HepG2 (cell line): ENCODE measurements around the gene CEP104. TPM values are rescaled to one million over a fixed set of nuclear protein-coding genes. Genes with fewer than 3 reads are reported as not detected.

Experiments used
- GTF3A ChIP-seq: sonication (generic); formaldehyde crosslinking; conservative IDR thresholded peaks from 2 replicates; pipeline ENCODE4 v1.4.0; 2020; ENCODE audit warnings: mild to moderate bottlenecking, missing genetic modification reagents
- HCFC1 ChIP-seq: fragments of 150-350 bp; IDR thresholded peaks from 2 replicates; pipeline ENCODE4 v1.6.1; 2014; ENCODE audit warnings: low read depth, low read length
- YEATS4 ChIP-seq: sonication (generic); formaldehyde crosslinking; IDR thresholded peaks from 2 replicates; pipeline ENCODE4 v1.4.0; 2020; ENCODE audit warnings: missing genetic modification reagents, borderline replicate concordance
- ZKSCAN1 ChIP-seq: fragments of 150-350 bp; IDR thresholded peaks from 2 replicates; pipeline ENCODE4 v1.6.1; 2014; ENCODE audit warnings: low read length
- ZKSCAN5 ChIP-seq: sonication (generic); formaldehyde crosslinking; IDR thresholded peaks from 2 replicates; pipeline ENCODE4 v1.5.1; 2020; ENCODE audit warnings: mild to moderate bottlenecking, missing genetic modification reagents
- ZKSCAN8 ChIP-seq: IDR thresholded peaks from 2 replicates; pipeline ENCODE4 v1.6.1; 2016; ENCODE audit warnings: borderline replicate concordance, missing genetic modification reagents, missing compliant biosample characterization
- ZNF230 ChIP-seq: sonication (generic); formaldehyde crosslinking; IDR thresholded peaks from 2 replicates; pipeline ENCODE4 v1.4.0; 2020; ENCODE audit warnings: mild to moderate bottlenecking, missing genetic modification reagents
- ZNF605 ChIP-seq: sonication (generic); formaldehyde crosslinking; IDR thresholded peaks from 2 replicates; pipeline ENCODE4 v1.8.0; 2022; ENCODE audit warnings: mild to moderate bottlenecking, missing genetic modification reagents
- ZSCAN31 ChIP-seq: sonication (generic); formaldehyde crosslinking; IDR thresholded peaks from 2 replicates; pipeline ENCODE4 v1.5.0; 2020; ENCODE audit warnings: low read depth, mild to moderate bottlenecking, missing genetic modification reagents
- polyA plus RNA-seq, 8 experiments: library from polyadenylated mRNA; depleted of rRNA in 3 of 8; stranded (reverse) in 7 of 8; unstranded in 1 of 8; fragments of >200 nt; fragmentation: Illumina TruSeq in 4 of 8; extraction: Trizol in 4 of 8; gene quantifications; 2 replicates each; pipeline versions ENCODE4 v1.2.1 to v1.2.3, GENCODE V29; 2011 to 2016; ENCODE audit warnings: low read depth in 4 of 8, missing spikeins in 1 of 8, mixed read lengths in 1 of 8; ENCODE audit not compliant: insufficient read depth in 1 of 8
- total RNA-seq, 5 experiments: library from RNA; depleted of rRNA; stranded (reverse); fragments of >200 nt; fragmentation: Illumina TruSeq; extraction: Trizol; gene quantifications; 2 replicates each; pipeline ENCODE4 v1.2.3, GENCODE V29; 2016; ENCODE audit warnings: low read depth in 1 of 5
- TF ChIP-seq, protein P1 (sequence below): sonication (generic); formaldehyde crosslinking; IDR thresholded peaks from 2 replicates; pipeline ENCODE4 v1.9.0; 2021; ENCODE audit warnings: missing genetic modification reagents, borderline replicate concordance
- TF ChIP-seq, protein P2 (sequence below): sonication (generic); formaldehyde crosslinking; IDR thresholded peaks from 2 replicates; pipeline ENCODE4 v1.4.0; 2020; ENCODE audit warnings: missing genetic modification reagents
- TF ChIP-seq, protein P3 (sequence below): sonication (generic); formaldehyde crosslinking; IDR thresholded peaks from 2 replicates; pipeline ENCODE4 v1.4.0; 2020; ENCODE audit warnings: mild to moderate bottlenecking, missing genetic modification reagents, borderline replicate concordance
- TF ChIP-seq, protein P4 (sequence below): sonication (generic); formaldehyde crosslinking; IDR thresholded peaks from 2 replicates; pipeline ENCODE4 v1.4.0; 2020; ENCODE audit warnings: mild to moderate bottlenecking, missing genetic modification reagents, borderline replicate concordance
- TF ChIP-seq, protein P5 (sequence below): sonication (generic); formaldehyde crosslinking; IDR thresholded peaks from 2 replicates; pipeline ENCODE4 v1.4.0; 2020; ENCODE audit warnings: missing genetic modification reagents, mild to moderate bottlenecking, borderline replicate concordance
- TF ChIP-seq, protein P6 (sequence below): sonication (generic); formaldehyde crosslinking; IDR thresholded peaks from 2 replicates; pipeline ENCODE4 v1.9.0; 2021; ENCODE audit warnings: missing genetic modification reagents, mild to moderate bottlenecking, borderline replicate concordance

The CEP104 gene
- total and polyA plus RNA-seq, 2 of the 13 experiments (the other 11 are each of a cell fraction or from before 2014, with no cell fraction given): 20.4 to 30.1 TPM

DNA sequence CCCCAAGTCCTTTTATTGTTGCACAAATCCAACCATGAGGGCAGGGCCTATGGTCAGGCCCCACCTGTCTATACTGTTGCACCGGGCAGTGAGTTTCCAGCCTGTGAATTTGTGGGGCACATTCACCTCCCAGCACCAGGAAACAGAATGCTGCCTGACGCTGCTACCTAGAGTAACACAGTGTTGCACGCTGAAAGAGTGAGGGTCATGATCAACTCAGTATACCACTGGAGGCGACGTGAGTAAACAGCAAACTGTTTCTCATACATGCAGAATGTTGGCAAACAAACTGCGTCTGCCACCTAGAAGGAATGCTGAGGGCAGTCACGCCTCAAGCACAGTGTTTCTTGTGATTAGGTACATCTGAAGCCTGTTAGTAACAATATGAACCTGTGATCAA lies 47.3 kb downstream of the CEP104 start (continued):
- TF ChIP-seq, protein P1, sequence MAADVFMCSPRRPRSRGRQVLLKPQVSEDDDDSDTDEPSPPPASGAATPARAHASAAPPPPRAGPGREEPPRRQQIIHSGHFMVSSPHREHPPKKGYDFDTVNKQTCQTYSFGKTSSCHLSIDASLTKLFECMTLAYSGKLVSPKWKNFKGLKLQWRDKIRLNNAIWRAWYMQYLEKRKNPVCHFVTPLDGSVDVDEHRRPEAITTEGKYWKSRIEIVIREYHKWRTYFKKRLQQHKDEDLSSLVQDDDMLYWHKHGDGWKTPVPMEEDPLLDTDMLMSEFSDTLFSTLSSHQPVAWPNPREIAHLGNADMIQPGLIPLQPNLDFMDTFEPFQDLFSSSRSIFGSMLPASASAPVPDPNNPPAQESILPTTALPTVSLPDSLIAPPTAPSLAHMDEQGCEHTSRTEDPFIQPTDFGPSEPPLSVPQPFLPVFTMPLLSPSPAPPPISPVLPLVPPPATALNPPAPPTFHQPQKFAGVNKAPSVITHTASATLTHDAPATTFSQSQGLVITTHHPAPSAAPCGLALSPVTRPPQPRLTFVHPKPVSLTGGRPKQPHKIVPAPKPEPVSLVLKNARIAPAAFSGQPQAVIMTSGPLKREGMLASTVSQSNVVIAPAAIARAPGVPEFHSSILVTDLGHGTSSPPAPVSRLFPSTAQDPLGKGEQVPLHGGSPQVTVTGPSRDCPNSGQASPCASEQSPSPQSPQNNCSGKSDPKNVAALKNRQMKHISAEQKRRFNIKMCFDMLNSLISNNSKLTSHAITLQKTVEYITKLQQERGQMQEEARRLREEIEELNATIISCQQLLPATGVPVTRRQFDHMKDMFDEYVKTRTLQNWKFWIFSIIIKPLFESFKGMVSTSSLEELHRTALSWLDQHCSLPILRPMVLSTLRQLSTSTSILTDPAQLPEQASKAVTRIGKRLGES: no peak
- no peak for TF ChIP-seq ZNF605 (CRISPR knock-in tag)
- TF ChIP-seq HCFC1: no peak
- TF ChIP-seq ZNF230 (CRISPR knock-in tag): no peak
- TF ChIP-seq, protein P2, sequence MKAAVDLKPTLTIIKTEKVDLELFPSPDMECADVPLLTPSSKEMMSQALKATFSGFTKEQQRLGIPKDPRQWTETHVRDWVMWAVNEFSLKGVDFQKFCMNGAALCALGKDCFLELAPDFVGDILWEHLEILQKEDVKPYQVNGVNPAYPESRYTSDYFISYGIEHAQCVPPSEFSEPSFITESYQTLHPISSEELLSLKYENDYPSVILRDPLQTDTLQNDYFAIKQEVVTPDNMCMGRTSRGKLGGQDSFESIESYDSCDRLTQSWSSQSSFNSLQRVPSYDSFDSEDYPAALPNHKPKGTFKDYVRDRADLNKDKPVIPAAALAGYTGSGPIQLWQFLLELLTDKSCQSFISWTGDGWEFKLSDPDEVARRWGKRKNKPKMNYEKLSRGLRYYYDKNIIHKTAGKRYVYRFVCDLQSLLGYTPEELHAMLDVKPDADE: no peak
- no peak for TF ChIP-seq YEATS4 (CRISPR knock-in tag)
- TF ChIP-seq ZKSCAN8: no peak
- peak; percentile 73; the same call in 1 of the 2 replicates for TF ChIP-seq ZKSCAN5 (CRISPR knock-in tag)
- TF ChIP-seq, protein P3, sequence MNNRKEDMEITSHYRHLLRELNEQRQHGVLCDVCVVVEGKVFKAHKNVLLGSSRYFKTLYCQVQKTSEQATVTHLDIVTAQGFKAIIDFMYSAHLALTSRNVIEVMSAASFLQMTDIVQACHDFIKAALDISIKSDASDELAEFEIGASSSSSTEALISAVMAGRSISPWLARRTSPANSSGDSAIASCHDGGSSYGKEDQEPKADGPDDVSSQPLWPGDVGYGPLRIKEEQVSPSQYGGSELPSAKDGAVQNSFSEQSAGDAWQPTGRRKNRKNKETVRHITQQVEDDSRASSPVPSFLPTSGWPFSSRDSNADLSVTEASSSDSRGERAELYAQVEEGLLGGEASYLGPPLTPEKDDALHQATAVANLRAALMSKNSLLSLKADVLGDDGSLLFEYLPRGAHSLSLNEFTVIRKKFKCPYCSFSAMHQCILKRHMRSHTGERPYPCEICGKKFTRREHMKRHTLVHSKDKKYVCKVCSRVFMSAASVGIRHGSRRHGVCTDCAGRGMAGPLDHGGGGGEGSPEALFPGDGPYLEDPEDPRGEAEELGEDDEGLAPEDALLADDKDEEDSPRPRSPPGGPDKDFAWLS (CRISPR knock-in tag): no peak
- TF ChIP-seq, protein P4, sequence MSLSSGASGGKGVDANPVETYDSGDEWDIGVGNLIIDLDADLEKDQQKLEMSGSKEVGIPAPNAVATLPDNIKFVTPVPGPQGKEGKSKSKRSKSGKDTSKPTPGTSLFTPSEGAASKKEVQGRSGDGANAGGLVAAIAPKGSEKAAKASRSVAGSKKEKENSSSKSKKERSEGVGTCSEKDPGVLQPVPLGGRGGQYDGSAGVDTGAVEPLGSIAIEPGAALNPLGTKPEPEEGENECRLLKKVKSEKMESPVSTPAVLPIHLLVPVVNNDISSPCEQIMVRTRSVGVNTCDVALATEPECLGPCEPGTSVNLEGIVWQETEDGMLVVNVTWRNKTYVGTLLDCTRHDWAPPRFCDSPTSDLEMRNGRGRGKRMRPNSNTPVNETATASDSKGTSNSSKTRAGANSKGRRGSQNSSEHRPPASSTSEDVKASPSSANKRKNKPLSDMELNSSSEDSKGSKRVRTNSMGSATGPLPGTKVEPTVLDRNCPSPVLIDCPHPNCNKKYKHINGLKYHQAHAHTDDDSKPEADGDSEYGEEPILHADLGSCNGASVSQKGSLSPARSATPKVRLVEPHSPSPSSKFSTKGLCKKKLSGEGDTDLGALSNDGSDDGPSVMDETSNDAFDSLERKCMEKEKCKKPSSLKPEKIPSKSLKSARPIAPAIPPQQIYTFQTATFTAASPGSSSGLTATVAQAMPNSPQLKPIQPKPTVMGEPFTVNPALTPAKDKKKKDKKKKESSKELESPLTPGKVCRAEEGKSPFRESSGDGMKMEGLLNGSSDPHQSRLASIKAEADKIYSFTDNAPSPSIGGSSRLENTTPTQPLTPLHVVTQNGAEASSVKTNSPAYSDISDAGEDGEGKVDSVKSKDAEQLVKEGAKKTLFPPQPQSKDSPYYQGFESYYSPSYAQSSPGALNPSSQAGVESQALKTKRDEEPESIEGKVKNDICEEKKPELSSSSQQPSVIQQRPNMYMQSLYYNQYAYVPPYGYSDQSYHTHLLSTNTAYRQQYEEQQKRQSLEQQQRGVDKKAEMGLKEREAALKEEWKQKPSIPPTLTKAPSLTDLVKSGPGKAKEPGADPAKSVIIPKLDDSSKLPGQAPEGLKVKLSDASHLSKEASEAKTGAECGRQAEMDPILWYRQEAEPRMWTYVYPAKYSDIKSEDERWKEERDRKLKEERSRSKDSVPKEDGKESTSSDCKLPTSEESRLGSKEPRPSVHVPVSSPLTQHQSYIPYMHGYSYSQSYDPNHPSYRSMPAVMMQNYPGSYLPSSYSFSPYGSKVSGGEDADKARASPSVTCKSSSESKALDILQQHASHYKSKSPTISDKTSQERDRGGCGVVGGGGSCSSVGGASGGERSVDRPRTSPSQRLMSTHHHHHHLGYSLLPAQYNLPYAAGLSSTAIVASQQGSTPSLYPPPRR (CRISPR knock-in tag): no peak
- TF ChIP-seq, protein P5, sequence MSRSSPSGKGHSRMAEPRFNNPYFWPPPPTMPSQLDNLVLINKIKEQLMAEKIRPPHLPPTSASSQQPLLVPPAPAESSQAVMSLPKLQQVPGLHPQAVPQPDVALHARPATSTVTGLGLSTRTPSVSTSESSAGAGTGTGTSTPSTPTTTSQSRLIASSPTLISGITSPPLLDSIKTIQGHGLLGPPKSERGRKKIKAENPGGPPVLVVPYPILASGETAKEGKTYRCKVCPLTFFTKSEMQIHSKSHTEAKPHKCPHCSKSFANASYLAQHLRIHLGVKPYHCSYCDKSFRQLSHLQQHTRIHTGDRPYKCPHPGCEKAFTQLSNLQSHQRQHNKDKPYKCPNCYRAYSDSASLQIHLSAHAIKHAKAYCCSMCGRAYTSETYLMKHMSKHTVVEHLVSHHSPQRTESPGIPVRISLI (CRISPR knock-in tag): no peak
- TF ChIP-seq ZSCAN31 (CRISPR knock-in tag): no peak
- no peak for TF ChIP-seq GTF3A
- TF ChIP-seq ZKSCAN1: no peak
- TF ChIP-seq, protein P6, sequence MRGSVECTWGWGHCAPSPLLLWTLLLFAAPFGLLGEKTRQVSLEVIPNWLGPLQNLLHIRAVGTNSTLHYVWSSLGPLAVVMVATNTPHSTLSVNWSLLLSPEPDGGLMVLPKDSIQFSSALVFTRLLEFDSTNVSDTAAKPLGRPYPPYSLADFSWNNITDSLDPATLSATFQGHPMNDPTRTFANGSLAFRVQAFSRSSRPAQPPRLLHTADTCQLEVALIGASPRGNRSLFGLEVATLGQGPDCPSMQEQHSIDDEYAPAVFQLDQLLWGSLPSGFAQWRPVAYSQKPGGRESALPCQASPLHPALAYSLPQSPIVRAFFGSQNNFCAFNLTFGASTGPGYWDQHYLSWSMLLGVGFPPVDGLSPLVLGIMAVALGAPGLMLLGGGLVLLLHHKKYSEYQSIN: no peak
